Endothelial cell of umbilical vein (primary cell): ENCODE results near the gene CXCR3. TPM values are rescaled to one million over a fixed set of nuclear protein-coding genes. Genes with fewer than 3 reads are reported as not detected.
"Not testable (repeated sequence)": the region's sequence is repeated elsewhere in the genome, so short reads cannot be mapped to it uniquely, and the experiment has no call there.

Experiments
- BruUV-seq: library from RNA; stranded (reverse); fragments of 400-500 nt; replicated peaks from 2 replicates; lab custom pipeline; 2021; lab: Mats Ljungman, UMichigan
- CTCF ChIA-PET: fragments of 300-600, 350-600 bp; sonication (Branson Sonifier 250); formaldehyde crosslinking; loops from one replicate; lab custom pipeline; 2021; ENCODE audit warnings: antibody characterized with exemption, inconsistent platforms; lab: Charles Lee
- POLR2A ChIA-PET: fragments of 300-600, 350-600 bp; sonication (Branson Sonifier 250); formaldehyde crosslinking; loops from one replicate; lab custom pipeline; 2021; ENCODE audit warnings: antibody characterized with exemption, inconsistent platforms; lab: Charles Lee
- DNase-seq: peaks from one replicate; pipeline ENCODE4 v3.0.0-alpha.2; 2011; ENCODE audit warnings: low read depth, low spot score
- FAIRE-seq: peaks from 2 replicates; lab custom pipeline; 2011; peaks lifted over from hg19 to GRCh38; lab: Jason Lieb, UNC
- H2AFZ ChIP-seq: 2 replicates; pipeline ENCODE4 v1.6.0; 2012; ENCODE audit warnings: low read depth, low read length, control low read depth, inconsistent platforms
- H3K27ac ChIP-seq: 2 replicates; pipeline ENCODE4 v1.5.1; 2011; ENCODE audit warnings: low read depth, mild to moderate bottlenecking, control low read depth, low read length, moderate library complexity; ENCODE audit not compliant: insufficient read depth
- H3K27me3 ChIP-seq, 2 experiments: 2 replicates each; pipeline versions ENCODE4 v1.6.0 to v1.6.1; 2011; ENCODE audit warnings: low read length in 2 of 2, mixed read lengths in 1 of 2; ENCODE audit not compliant: control insufficient read depth in 2 of 2, insufficient read depth in 2 of 2
- H3K36me3 ChIP-seq, 2 experiments: 2 replicates in 1 of 2; 3 replicates in 1 of 2; pipeline ENCODE4 v1.5.1; 2011; ENCODE audit warnings: low read length in 2 of 2, mild to moderate bottlenecking in 1 of 2, moderate library complexity in 1 of 2; ENCODE audit not compliant: control insufficient read depth in 2 of 2, insufficient read depth in 2 of 2; ENCODE audit errors: extremely low read depth in 1 of 2
- H3K4me1 ChIP-seq: 3 replicates; pipeline ENCODE4 v1.5.1; 2011; ENCODE audit warnings: mild to moderate bottlenecking, low read length; ENCODE audit not compliant: control insufficient read depth, insufficient read depth; ENCODE audit errors: extremely low read depth
- H3K4me2 ChIP-seq: 2 replicates; pipeline ENCODE4 v1.6.1; 2011; ENCODE audit warnings: low read length, control low read depth, mixed read lengths; ENCODE audit not compliant: insufficient read depth
- H3K4me3 ChIP-seq, 3 experiments: fragments of 200-600 bp in 1 of 3; sonication (generic), shearing (Covaris generic) in 1 of 3; replicated peaks in 1 of 3; 2 replicates each; pipeline ENCODE4 v1.5.1; 2011 to 2016; ENCODE audit warnings: control low read depth in 3 of 3, low read length in 3 of 3, mild to moderate bottlenecking in 2 of 3, inconsistent platforms in 1 of 3, low read depth in 1 of 3, moderate library complexity in 1 of 3; ENCODE audit not compliant: insufficient read depth in 1 of 3
- H3K79me2 ChIP-seq: 2 replicates; pipeline ENCODE4 v1.6.0; 2012; ENCODE audit warnings: low read length, inconsistent platforms; ENCODE audit not compliant: control insufficient read depth, insufficient read depth
- H3K9ac ChIP-seq: replicated peaks from 2 replicates; pipeline ENCODE3; 2011; ENCODE audit warnings: low read length, control low read depth; ENCODE audit not compliant: insufficient read depth; ENCODE audit errors: extremely low read depth
- H3K9me1 ChIP-seq: replicated peaks from 3 replicates; pipeline ENCODE4 v1.6.0; 2011; ENCODE audit warnings: mild to moderate bottlenecking, low read length; ENCODE audit not compliant: control insufficient read depth, insufficient read depth; ENCODE audit errors: extremely low read depth
- H3K9me3 ChIP-seq: replicated peaks from 2 replicates; pipeline ENCODE4 v1.5.1; 2012; ENCODE audit warnings: low read length, inconsistent platforms; ENCODE audit not compliant: control insufficient read depth, insufficient read depth
- H4K20me1 ChIP-seq: replicated peaks from 2 replicates; pipeline ENCODE3; 2011; ENCODE audit warnings: mild to moderate bottlenecking, low read length; ENCODE audit not compliant: control insufficient read depth, insufficient read depth; ENCODE audit errors: extremely low read depth
- FOS ChIP-seq: IDR thresholded peaks from 2 replicates; pipeline ENCODE4 v1.6.1; 2011; ENCODE audit warnings: mild to moderate bottlenecking, low read length, moderate library complexity, borderline replicate concordance; ENCODE audit not compliant: insufficient read depth
- dilution Hi-C: fragments of 300-500 bp; cut with MboI; formaldehyde crosslinking; loops from one replicate; pipeline ENCODE4 v1.15.0; 2019; ENCODE audit warnings: low sequenced_read_pairs; ENCODE audit not compliant: extremely low pct_ligation_motif_present
- intact Hi-C: fragments of 100-400 bp; cut with micrococcal nuclease; formaldehyde crosslinking; loops from one replicate; pipeline ENCODE4 v1.10.0; 2022
- polyA plus RNA-seq, 4 experiments: library from polyadenylated mRNA; depleted of rRNA in 3 of 4; stranded (reverse) in 3 of 4; unstranded in 1 of 4; fragments of >200 nt; gene quantifications; 2 replicates each; pipeline versions ENCODE4 v1.2.1 to v1.2.3, GENCODE V29; 2011 to 2012; ENCODE audit warnings: missing spikeins in 1 of 4
- total RNA-seq: library from RNA; stranded (reverse); gene quantifications from 2 replicates; pipeline ENCODE4 v1.2.3, GENCODE V29; 2021

The CXCR3 gene
- total and polyA plus RNA-seq, 2 donors (not counting 3 experiments of a cell fraction or from before 2014, with no cell fraction given): not detected

DNA sequence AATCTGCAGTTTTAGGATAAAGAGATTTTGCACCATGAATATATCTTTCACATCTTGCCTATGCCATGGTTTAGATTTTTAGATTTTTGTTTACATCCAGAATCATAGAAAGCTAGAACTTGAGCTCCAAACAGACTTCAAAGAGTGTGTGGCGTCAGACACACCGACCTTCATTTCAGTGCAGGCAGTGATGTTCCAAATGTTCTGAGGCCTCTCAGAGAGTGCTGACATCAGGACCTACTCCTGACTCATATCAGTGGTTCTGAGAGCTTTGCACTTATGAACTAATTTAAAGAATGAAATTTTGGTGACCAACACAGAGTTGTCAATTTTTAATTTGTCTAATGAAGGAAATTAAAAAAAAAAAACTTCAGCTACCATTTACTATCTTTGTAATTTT, 18.3 kb downstream of the CXCR3 start:
- dilution Hi-C loops: no loop called here
- peaks cover 11% of the 10 kb centered on the region for H3K4me1 ChIP-seq
- no peak for TF ChIP-seq FOS
- H3K9ac ChIP-seq: no peak overlapping the region
- DNase-seq (no peak), FAIRE-seq (no peak)
- H3K4me2 ChIP-seq: no peak overlapping the region
- no peak overlapping the region for H2AFZ ChIP-seq
- no peaks in the 10 kb centered on the region for H3K79me2 ChIP-seq
- BruUV-seq: no TSS peak
- ChIA-PET CTCF (no interaction called here), POLR2A (no interaction called here)
- H3K9me1 ChIP-seq: no peaks in the 10 kb centered on the region
- H3K9me3 ChIP-seq: no peaks in the 10 kb centered on the region
- H3K27ac ChIP-seq: no peak overlapping the region
- H3K4me3 ChIP-seq: no peak overlapping the region
- intact Hi-C loops: no loop called here
- no peaks in the 10 kb centered on the region for H4K20me1 ChIP-seq
- peaks cover 0 to 12% of the 10 kb centered on the region in 2 experiments for H3K36me3 ChIP-seq
- H3K27me3 ChIP-seq: no peaks in the 10 kb centered on the region

DNA sequence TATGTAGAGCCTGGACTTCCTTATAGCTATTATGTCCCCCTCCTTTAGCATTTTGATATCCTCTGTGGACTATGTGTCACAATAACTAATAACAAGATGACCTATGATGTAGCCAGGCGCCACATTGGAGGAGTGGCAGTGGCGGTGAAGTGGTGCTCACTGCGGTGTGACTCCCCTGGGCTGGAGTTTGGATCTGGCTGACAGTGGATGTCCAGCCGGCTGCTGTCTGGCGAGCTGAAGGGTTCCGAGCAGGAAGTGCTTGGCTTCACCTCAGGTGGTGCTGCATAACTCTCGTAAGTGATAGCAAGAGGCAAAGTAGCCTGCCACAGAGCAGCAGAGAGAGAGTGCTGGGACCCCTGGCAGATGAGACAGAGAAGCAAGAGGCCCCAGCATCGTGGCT, 25.1 kb downstream of the CXCR3 start:
- H3K27me3 ChIP-seq, dilution Hi-C loops, DNase-seq, H2AFZ ChIP-seq, H4K20me1 ChIP-seq, intact Hi-C loops, CTCF ChIA-PET, POLR2A ChIA-PET, H3K36me3 ChIP-seq, H3K9me1 ChIP-seq, H3K9ac ChIP-seq, FAIRE-seq, H3K79me2 ChIP-seq, H3K4me2 ChIP-seq, H3K4me3 ChIP-seq, H3K27ac ChIP-seq, H3K9me3 ChIP-seq, BruUV-seq, H3K4me1 ChIP-seq: not testable (repeated sequence)
